Upper lobe of left lung (tissue), 4 donors: ENCODE results near the gene GCNA.

Experiments
- POLR2A ChIP-seq, 4 donors: fragments of 450-650 bp; IDR thresholded peaks; one replicate each; pipeline ENCODE4 v1.5.1; 2016 to 2017; ENCODE audit warnings: antibody characterized with exemption in 4 of 4, mild to moderate bottlenecking in 2 of 4
- TF ChIP-seq, protein P1 (sequence below), 6 experiments: fragments of 450-650 bp in 4 of 6; fragments of 200-600 bp in 2 of 6; sonication (generic) in 2 of 6; IDR thresholded peaks; one replicate each; pipeline ENCODE4 v1.5.1; 2016 to 2019; ENCODE audit warnings: antibody characterized with exemption in 6 of 6

DNA sequence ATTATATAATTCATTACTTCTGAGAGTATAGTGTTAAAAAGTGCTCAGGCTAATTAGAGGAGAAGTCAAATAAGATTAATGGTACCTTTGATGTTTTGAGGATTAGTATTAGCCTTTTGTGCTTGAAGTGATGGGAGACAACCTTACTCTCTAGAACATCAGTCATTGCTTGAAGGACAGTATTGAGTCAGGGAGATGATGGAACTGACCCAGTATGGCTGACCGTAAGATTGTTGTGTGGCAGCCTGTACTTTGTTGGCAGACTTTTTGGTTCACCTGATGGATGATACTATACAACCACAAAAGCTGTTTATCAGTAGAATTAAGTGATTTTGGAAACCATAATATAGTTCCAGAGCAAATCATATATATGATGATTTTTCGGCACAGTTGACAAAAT is 35.4 kb upstream of the GCNA start:
- TF ChIP-seq, protein P1, sequence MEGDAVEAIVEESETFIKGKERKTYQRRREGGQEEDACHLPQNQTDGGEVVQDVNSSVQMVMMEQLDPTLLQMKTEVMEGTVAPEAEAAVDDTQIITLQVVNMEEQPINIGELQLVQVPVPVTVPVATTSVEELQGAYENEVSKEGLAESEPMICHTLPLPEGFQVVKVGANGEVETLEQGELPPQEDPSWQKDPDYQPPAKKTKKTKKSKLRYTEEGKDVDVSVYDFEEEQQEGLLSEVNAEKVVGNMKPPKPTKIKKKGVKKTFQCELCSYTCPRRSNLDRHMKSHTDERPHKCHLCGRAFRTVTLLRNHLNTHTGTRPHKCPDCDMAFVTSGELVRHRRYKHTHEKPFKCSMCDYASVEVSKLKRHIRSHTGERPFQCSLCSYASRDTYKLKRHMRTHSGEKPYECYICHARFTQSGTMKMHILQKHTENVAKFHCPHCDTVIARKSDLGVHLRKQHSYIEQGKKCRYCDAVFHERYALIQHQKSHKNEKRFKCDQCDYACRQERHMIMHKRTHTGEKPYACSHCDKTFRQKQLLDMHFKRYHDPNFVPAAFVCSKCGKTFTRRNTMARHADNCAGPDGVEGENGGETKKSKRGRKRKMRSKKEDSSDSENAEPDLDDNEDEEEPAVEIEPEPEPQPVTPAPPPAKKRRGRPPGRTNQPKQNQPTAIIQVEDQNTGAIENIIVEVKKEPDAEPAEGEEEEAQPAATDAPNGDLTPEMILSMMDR (IDR thresholded peaks at IDR 0.05) = no peak
- no peak for TF ChIP-seq POLR2A (IDR thresholded peaks at IDR 0.05)
